HG03175 (cell line): Measurements from ENCODE around the gene WDR20.
"Not testable (repeated sequence)": the region's sequence is repeated elsewhere in the genome, so short reads cannot be mapped to it uniquely, and the experiment has no call there.

Source experiments
- ATAC-seq: cut with Tn5 transposase; IDR thresholded peaks from one replicate; pipeline ENCODE4 v1.9.1; 2021; ENCODE audit warnings: mild to moderate bottlenecking, moderate library complexity; ENCODE audit not compliant: unreplicated experiment

Gene WDR20

GRCh38 chr14:102234331-102235264 is 94.9 kb downstream of the WDR20 start:
- ATAC-seq = peak; percentile 10

GRCh38 chr14:102235275-102235897 is 95.7 kb downstream of the WDR20 start:
- ATAC-seq = peak; percentile 76

DNA sequence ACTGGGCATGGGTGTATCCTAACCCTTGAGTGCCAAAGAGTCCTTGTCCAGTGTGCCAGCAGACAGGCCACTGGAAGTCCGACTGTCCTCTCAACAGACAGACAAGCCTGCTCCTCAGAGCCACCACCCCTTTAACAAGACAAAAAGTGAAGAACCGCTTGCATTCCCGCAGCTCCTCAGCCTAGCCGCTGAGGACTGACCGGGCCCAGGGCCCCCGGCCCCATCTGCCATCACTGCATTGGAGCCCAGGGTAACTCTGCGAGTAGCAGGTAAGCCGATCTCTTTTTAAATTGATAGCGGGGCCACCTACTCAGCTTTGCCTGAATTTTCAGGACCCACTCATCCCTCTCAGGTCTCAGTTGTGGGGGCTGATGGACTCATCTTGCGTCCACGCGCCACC is 96.3 kb downstream of the WDR20 start:
- no peak for ATAC-seq

GRCh38 chr14:102238131-102238530 is 98.4 kb downstream of the WDR20 start:
- ATAC-seq = no peak

DNA sequence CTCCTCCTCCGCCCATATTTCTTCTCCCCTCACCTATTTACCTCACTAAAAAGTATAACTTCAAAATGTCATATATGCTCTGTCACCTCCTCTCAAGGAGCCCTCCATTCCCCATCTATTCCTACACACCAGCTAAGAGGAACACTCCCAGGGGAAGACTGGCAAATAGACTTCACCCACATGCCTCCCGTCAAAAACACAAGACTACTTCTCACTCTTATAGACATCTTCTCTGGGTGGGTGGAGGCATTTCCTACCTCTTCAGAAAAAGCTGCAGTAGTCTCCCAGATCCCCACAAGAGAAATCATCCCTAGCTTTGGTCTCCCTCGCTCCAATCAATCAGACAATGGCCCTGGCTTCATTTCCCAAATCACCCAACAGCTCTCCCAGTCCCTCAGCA is 99.1 kb downstream of the WDR20 start:
- ATAC-seq = no peak

GRCh38 chr14:102239231-102239630 is 99.5 kb downstream of the WDR20 start:
- no peak for ATAC-seq

GRCh38 chr14:102240481-102240880 is 100.8 kb downstream of the WDR20 start:
- not testable (repeated sequence) for ATAC-seq

- no peak for ATAC-seq
Measured at GRCh38 chr14:102241147-102241546, 101.5 kb downstream of the WDR20 start.

- not testable (repeated sequence) for ATAC-seq
Measured at GRCh38 chr14:102243795-102244194, 104.1 kb downstream of the WDR20 start.

- no peak for ATAC-seq
Measured at GRCh38 chr14:102246071-102246470, 106.4 kb downstream of the WDR20 start.

GRCh38 chr14:102248121-102248520 is 108.4 kb downstream of the WDR20 start:
- no peak for ATAC-seq

- no peak for ATAC-seq
Measured at GRCh38 chr14:102249041-102249440, 109.3 kb downstream of the WDR20 start.

DNA sequence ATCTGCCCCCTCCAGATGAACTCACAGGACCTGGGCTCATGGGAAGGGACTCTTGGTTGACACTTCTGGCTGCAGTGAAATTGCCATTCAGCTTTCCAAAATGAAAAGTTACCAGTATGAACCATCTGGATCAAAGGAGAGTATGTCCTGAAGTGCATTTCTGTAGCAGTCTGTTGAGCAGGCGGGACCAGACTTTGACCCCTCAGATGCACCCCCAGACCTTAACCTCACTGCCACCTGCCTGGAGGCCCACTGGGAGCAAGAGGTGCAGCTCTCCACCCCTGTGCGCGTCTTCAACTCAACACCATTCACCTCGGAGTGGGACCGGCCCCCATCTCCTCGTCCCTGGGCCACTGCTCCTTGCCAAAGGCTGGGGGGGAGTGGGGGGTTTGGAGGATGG is 110.3 kb downstream of the WDR20 start:
- no peak for ATAC-seq

GRCh38 chr14:102250636-102251035 is 110.9 kb downstream of the WDR20 start:
- no peak for ATAC-seq

DNA sequence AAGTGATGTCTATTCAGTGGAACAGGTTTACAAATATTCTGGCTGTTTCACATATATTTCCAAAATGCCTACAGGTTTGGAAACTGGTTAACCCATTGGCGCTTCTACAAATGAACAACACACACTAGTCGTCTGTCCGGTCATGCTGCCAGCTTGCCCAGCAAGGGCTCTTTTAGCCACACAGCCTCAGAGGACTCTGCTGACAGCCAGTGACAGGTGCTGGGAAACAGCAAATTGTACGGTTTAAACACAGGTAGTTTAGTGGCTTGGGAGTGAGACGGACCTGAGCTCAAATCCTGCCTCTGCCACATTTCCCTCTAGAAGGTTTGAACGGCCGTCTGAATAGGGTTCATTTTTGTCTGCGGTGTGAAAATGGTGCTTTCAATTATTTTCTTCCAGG is 111.5 kb downstream of the WDR20 start:
- no peak for ATAC-seq

DNA sequence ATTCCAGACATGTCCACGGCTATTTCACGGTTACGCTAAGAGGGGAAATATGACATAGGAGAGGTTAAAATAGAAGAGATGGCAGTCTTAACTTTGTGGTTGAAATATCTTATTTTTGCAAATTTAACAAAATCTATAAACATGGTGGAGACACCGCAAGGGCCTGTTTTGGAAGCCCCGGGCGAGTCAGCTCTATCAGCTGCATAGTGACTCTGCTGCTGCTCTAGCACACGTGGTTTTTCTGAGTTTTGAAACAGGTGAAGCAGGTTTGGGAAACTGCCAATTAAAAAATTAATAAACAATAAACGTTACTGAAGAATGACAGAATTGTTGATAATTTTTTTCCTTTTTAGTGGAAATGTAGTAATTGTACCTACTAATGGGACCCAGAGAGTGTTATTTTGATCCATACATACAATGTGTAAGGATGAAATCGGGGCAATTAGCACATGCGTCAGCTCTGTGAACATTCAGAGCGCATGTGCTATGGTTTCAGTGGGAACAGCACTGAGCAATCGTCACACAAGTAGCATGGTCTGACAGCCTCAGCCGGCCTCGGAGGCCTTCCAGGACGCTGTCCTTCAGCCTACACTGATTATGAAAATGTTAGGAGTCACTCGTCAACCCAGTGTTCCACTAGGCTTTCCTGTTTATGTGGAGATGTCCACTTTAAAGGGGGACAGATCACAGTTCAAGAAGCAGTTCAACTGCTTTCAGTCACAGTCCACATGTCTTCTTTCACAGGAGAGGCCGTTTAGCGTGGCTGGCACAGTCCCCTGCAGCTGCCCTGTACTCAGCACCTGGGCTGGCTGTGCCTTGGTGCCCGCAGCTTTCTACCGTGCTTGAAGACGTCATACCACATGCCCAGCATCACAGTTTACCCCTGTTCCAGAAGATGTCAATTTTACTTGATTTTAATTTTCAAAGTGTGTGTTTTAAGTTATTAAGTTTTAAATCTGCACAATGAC is 113.4 kb downstream of the WDR20 start:
- no peak for ATAC-seq

GRCh38 chr14:102255401-102256190 is 115.9 kb downstream of the WDR20 start:
- no peak for ATAC-seq

DNA sequence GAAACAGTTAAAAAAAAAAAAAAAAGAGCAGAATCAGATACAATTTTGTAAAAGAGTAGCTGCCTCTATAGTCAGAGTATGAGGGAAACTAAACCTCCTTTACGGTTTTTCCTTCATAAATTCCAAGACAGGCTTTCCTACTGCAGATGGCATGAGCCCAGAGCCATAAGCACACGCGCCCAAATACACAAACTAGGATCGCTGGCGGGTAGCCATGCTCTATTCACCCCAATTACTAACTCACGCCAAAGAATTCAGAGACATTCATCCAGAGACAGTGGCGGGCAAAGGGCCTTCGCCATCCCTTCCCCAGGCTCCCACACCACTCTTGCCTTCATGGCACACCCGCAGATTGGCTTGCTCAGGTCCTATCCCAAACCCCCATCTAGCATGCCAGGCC is 117.0 kb downstream of the WDR20 start:
- no peak for ATAC-seq

DNA sequence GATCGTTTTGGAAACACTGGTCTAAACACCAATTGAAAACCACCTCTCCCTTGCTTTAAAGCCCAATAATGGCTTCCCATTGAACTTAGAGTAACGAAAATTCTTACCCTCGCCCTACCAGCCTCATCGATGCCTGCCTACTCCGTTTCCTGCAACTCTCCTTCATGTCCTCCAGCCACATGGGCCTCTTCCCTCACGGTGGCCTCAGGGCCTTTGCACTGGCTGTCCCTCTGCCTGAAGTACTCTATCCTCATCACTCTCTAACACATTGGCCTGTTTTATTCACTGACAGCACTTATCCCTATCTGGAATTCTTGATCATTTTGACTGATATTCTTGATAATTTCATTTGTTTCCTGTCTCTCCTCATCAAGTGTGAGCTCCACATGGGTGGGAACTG is 118.4 kb downstream of the WDR20 start:
- no peak for ATAC-seq
